Upper lobe of right lung (tissue), 1 donor: ENCODE measurements around the gene COG3. TPM values are rescaled to one million over a fixed set of nuclear protein-coding genes. Genes with fewer than 3 reads are reported as not detected.

Source experiments
- ATAC-seq: fragments of 200-7000 bp; cut with Tn5 transposase; one replicate; pipeline ENCODE4 v1.9.1; 2020; ENCODE audit warnings: mild to moderate bottlenecking, moderate library complexity
- DNase-seq: peaks from one replicate; pipeline ENCODE4 v3.0.0-alpha.2; 2020
- H3K27ac ChIP-seq: fragments of 200-600 bp; one replicate; pipeline ENCODE4 v1.8.0; 2022
- H3K27me3 ChIP-seq: fragments of 200-600 bp; one replicate; pipeline ENCODE4 v1.8.0; 2022; ENCODE audit warnings: mild to moderate bottlenecking
- H3K36me3 ChIP-seq: fragments of 200-600 bp; one replicate; pipeline ENCODE4 v1.8.0; 2022
- H3K4me1 ChIP-seq: fragments of 200-600 bp; one replicate; pipeline ENCODE4 v1.8.0; 2022
- H3K4me3 ChIP-seq: fragments of 200-600 bp; one replicate; pipeline ENCODE4 v1.8.0; 2022; ENCODE audit warnings: mild to moderate bottlenecking
- H3K9me3 ChIP-seq: fragments of 200-600 bp; one replicate; pipeline ENCODE4 v1.8.0; 2022
- intact Hi-C: fragments of 100-400 bp; cut with DNase I; formaldehyde crosslinking; loops from one replicate; pipeline ENCODE4 v1.11.0; 2022
- total RNA-seq: library from RNA; stranded (reverse); fragmentation: NEBNext Ultra II Directional; extraction: Animal tissue kit (Norgen Biotek cat#: 25700); gene quantifications from one replicate; pipeline ENCODE4 v1.2.1, GENCODE V29; 2021
- TF ChIP-seq, protein P1 (sequence below): fragments of 200-600 bp; IDR thresholded peaks from one replicate; pipeline ENCODE4 v1.8.0; 2022; ENCODE audit warnings: antibody characterized with exemption
- donor health status: DM: no; HTN: yes; CAD: no; lungs with severe emphysema.

COG3 gene
- total RNA-seq, 1 donor from 2014 or later: 26.4 TPM

DNA sequence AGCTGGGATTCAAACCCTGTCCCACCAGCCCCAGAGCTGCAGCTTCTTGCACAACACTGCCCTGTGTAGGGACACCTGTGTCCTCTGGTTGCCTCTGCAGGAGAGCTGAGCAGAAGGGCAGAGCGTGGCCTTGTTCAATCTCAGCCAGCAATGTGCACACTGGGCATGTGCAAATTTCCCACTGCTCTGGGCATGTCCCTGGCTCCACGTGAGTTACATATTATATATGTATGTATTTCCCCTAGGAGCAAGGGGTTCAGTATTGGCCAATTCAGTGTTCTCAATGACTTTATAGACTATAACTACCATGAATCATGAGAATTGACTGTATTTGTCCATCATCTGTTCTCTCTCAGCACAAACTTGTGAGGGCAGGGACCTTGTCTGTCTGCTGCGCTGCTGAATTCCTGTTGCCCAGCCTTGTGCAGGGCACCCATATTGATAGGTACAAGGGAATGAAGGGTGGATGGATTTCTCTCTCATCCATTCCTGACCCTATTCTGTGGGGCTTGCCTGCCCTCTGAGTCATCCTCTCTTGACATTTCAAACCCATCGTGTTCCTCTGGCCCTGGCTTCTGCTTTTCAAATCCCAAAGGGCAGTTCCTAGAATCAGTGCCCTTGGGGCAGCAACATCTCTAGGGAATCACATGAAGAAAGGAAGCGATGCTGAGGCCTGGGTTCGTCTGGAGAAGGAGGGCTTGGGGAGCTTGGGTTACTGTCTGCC is 81.1 kb downstream of the COG3 start:
- TF ChIP-seq, protein P1, sequence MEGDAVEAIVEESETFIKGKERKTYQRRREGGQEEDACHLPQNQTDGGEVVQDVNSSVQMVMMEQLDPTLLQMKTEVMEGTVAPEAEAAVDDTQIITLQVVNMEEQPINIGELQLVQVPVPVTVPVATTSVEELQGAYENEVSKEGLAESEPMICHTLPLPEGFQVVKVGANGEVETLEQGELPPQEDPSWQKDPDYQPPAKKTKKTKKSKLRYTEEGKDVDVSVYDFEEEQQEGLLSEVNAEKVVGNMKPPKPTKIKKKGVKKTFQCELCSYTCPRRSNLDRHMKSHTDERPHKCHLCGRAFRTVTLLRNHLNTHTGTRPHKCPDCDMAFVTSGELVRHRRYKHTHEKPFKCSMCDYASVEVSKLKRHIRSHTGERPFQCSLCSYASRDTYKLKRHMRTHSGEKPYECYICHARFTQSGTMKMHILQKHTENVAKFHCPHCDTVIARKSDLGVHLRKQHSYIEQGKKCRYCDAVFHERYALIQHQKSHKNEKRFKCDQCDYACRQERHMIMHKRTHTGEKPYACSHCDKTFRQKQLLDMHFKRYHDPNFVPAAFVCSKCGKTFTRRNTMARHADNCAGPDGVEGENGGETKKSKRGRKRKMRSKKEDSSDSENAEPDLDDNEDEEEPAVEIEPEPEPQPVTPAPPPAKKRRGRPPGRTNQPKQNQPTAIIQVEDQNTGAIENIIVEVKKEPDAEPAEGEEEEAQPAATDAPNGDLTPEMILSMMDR: no peak
- Histone ChIP-seq H3K4me1 (no peaks in the 10 kb centered on the region), H3K9me3 (no peaks in the 10 kb centered on the region), H3K4me3 (no peak overlapping the region), H3K36me3 (no peaks in the 10 kb centered on the region), H3K27me3 (no peaks in the 10 kb centered on the region), H3K27ac (no peak overlapping the region)
- DNase-seq (no peak), ATAC-seq (no peak)
- intact Hi-C loops: no loop called here

DNA sequence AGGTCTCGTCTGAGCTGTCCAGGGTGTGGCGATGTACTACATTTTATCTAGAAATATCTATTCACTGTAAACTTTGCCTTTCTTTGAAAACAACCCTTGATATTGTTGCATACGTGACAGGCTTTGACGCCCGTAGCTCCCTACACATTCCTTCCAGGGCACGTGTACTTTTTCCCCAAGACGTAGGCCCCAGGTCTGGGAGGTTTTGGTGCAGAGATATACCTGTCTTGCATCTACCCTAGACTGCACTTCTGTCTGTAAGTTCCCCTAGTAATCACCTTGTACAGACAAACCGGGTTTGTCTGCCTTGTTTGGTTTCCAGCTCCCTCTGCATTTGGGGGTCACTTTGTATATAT is 81.6 kb downstream of the COG3 start:
- Histone ChIP-seq H3K36me3 (no peaks in the 10 kb centered on the region), H3K4me3 (no peak overlapping the region), H3K9me3 (no peaks in the 10 kb centered on the region), H3K27me3 (no peaks in the 10 kb centered on the region), H3K4me1 (no peaks in the 10 kb centered on the region), H3K27ac (no peak overlapping the region)
- no peak for ATAC-seq
- DNase-seq: no peak
- TF ChIP-seq, protein P1: no peak
- intact Hi-C loops: no loop called here

DNA sequence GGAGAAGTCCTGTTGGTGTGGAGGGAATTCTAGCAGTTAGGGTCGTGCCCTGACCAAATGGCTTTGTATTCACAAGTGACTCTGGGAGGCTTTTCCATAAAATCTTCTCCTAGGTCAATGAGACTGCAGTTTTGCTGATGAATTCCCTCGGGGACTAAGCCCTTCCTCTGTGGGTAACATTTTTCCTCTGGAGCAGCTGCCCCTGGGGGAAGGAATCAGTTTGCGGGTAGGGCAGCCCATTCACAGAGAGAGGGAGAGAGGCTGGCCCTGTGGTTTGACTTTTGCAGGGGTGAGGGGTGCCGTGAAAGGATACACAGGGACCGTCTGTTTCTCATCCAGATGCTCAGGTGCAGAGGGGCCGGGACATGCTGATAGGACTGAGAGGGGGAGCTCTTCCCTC is 83.5 kb downstream of the COG3 start:
- Histone ChIP-seq H3K27me3 (no peaks in the 10 kb centered on the region), H3K4me1 (no peaks in the 10 kb centered on the region), H3K4me3 (no peak overlapping the region), H3K9me3 (no peaks in the 10 kb centered on the region), H3K27ac (no peak overlapping the region), H3K36me3 (no peaks in the 10 kb centered on the region)
- intact Hi-C loops: no loop called here
- ATAC-seq: no peak
- TF ChIP-seq, protein P1: no peak
- DNase-seq: no peak

DNA sequence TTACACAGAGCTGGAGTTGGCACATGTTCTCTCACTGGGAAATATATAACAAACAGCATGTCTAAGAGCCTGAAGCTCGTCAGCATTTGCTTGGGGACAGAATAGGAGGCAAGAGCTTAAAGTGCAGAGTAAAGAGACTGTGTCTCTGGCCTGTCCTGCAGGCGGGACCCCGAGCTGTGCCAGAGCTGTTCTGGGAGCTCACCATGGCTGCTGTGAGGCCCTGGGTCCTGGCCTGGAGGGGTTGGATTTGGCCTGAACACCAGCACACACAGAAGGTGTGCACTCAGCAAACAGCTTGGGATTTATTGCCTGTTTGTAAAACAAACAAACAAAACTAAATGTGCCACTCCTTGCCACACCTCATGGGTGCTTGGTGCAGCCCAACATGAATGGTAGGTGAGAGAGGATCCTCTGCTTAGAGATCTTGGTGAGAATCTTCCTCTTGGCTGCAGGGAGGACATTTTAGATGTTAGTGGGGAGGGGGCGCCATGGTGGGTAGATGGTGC is 89.9 kb downstream of the COG3 start:
- H3K27me3 ChIP-seq: no peaks in the 10 kb centered on the region

DNA sequence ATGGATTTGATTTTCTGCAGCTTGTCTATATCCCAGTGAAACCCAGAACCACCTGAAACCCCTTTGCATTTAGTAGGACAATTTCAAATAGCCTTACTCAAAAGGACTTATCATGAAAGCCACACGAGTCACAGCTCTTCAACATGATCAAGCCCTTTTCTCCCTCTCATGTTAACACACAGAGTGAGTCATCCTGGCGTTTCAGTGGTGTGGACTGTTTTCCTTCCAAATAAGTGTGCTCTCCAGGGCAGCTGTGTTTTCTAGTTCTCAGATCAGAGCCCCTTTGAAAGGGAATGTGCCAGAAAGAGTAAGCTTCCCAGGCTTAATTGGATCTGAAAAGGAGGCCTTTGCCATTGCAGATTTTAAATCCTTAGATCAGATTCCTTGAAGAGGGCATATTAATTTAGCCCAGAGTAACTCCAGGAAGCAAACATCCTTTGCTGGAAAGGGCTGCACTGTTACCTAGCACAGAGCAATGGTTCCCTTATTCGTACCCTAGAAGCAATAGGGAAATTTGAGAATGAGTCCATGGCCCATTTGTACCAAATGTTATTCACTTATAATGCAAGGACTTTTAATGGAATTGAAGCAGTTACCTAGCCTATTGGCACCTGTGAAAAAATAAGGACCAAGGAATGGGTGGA is 99.5 kb downstream of the COG3 start:
- TF ChIP-seq, protein P1: no peak
- H3K27me3 ChIP-seq: no peaks in the 10 kb centered on the region
- intact Hi-C loops: no loop called here
- no peak overlapping the region for H3K27ac ChIP-seq
- ATAC-seq: peak; percentile 81
- no peak for DNase-seq
- no peak overlapping the region for H3K4me3 ChIP-seq
- H3K9me3 ChIP-seq: no peaks in the 10 kb centered on the region
- no peaks in the 10 kb centered on the region for H3K4me1 ChIP-seq
- H3K36me3 ChIP-seq: no peaks in the 10 kb centered on the region

More for the DNA sequence above, 89.9 kb downstream of the COG3 start:
- no peak for DNase-seq
- H3K4me3 ChIP-seq: no peak overlapping the region
- TF ChIP-seq, protein P1: no peak
- intact Hi-C loops: no loop called here
- H3K9me3 ChIP-seq: no peaks in the 10 kb centered on the region
- no peaks in the 10 kb centered on the region for H3K36me3 ChIP-seq
- no peak for ATAC-seq
- no peak overlapping the region for H3K27ac ChIP-seq
- H3K4me1 ChIP-seq: no peaks in the 10 kb centered on the region
